HG03558 (cell line): ENCODE measurements around the gene CD2AP.
"Not testable (repeated sequence)": the region's sequence is repeated elsewhere in the genome, so short reads cannot be mapped to it uniquely, and the experiment has no call there.

Experiments used
- ATAC-seq: cut with Tn5 transposase; IDR thresholded peaks from one replicate; pipeline ENCODE4 v1.9.1; 2021; ENCODE audit warnings: moderate number of reproducible peaks; ENCODE audit not compliant: unreplicated experiment; ENCODE audit errors: extremely low read depth

Gene CD2AP

DNA sequence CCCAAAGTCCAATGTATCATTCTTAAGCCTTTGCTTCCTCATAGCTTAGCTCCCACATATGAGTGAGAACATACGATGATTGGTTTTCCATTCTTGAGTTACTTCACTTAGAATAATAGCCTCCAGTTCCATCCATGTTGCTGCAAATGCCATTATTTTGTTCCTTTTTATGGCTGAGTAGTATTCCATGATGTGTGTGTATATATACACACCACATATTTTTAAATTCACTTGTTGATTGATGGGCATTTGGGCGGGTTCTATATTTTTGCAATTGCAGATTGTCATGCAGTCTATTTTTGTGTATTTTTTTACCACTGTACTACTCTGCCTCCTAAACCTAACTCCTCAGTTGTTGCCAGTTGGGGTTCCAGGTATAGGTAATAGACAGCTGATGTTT, 74.7 kb downstream of the CD2AP start:
- ATAC-seq, result no peak

DNA sequence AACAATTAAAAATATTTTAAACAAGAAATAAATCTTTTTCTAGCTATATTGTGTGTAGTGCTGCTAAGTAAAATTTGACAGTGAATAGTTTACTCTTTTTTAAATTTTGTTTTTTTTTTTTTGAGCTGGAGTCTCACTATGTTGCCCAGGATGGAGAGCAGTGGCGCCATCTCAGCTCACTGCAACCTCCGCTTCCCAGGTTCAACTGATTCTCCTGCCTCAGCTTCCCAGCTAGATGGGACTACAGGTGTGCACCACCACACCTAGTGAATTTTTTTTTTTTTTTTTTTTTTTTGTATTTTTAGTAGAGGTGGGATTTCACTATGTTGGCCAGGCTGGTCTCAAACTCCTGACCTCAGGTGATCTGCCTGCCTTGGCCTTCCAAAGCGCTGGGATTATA, 75.7 kb downstream of the CD2AP start:
- ATAC-seq, result not testable (repeated sequence)

DNA sequence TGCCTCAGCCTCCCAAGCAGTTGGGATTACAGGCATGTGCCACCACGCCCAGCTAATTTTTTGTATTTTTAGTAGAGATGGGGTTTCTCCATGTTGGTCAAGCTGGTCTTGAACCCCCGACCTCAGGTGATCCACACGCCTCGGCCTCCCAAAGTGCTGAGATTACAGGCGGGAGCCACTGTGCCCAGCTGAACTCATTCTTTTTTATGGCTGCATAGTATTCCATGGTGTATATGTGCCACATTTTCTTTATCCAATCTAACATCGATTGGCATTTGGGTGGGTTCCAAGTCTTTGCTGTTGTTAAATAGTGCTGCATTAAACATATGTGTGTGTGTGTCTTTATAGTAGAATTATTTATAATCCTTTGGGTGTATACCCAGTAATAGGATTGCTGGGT, 78.9 kb downstream of the CD2AP start:
- not testable (repeated sequence) for ATAC-seq

DNA sequence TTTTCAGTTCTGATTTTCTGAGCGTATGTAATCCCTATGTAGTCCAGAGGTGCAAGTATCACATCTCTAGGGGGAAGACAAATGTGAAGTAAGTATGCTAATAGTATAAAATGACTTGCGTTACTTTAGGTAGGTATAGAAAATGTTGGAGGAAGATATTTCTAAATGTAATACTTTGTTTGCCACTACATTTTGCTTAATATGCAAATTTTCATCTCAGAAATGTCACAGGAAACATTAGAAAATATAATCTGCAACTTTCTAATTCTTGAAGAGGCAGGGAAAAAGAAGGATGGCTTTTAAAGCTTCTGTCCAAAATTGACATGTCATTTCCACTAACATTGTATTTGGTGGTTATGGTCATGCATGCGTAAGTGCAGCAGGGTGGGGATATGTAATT, 85.6 kb downstream of the CD2AP start:
- no peak for ATAC-seq

DNA sequence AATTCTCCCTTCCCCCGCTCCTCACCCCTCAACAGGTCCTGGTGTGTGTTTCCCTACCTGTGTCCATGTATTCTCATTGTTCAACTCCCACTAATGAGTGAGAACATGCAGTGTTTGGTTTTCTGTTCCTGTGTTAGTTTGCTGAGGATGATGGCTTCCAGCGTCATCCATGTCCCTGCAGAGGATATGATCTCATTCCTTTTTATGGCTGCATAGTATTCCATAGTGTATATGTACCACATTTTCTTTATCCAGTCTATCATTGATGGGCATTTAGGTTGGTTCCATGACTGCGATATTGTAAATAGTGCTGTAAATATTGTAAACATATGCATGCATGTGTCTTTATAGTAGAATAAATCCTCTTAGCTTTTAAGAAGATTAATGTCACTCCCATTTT, 89.0 kb downstream of the CD2AP start:
- not testable (repeated sequence) for ATAC-seq

DNA sequence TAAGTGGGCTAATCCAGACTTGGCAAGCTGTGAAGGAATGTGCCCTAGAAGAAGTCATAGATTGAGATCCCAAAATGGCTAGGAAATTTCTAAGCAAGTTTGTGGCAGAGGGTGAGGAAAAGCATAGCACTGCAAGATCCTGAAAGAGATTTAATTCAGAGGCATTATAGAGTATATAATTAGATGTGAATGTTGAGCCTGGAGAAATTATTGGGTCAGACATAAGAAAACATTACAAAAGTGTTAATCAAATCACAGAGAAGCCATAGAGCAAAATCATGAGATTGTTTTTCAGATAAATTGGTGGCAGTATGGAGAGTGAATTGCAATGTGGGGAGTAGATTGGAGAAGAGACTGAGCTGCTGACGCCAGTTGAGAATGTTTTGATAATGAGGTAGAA, 90.0 kb downstream of the CD2AP start:
- ATAC-seq, result no peak

DNA sequence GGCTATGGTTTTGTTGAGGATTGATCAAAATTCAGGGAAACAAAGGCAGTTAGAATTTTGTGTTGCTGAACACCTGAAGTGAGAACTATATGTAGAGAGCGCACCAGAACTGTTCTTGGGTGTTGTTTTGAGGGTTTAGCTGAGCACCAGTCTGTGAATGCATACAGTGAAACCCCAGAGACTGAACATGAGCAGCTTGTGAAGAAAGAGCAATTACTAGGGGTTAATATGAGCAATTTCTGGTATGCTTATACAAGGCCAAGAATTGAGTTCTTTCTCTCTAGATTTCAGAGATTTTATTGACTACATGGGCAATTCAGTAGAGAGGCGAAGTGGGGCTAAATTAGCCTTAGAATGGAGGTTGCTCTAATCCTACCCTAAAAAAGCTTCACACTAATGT, 93.9 kb downstream of the CD2AP start:
- no peak for ATAC-seq

DNA sequence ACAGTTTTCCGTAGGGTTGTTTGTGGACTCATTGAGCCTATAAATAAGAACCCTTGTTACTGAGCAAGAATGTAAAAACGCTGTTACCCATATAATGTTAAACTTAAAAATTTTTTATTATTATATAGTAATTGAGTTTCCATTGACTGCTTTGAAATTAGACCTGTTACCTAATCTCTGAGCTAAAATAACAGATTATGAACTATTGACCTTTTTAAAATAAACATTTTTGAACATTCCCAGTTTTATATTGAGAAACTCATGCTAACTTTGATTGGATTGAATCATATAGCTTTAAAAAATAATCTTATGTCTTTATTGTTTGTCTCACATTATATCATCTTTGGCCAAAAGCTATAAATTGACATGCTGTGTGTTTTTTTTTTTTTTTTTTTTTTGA, 95.5 kb downstream of the CD2AP start:
- no peak for ATAC-seq

DNA sequence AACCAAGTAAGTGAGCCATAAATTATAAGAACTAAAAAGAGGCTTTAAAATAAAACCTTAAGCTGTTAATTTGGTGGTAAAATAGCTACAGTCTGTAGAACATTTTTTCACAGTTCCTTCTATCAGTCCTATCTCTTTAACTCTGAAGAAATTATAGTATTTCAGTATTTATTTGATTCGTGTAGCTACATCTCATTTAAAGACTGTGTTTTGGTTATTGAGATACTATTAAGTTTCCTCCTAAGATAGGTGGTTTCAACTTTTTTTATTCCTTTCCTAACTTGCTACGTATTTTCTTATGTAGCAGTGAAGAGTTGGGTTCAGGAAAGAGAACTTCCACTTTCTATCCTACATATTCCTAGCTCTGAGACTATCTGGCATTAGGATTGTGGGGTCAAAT, 97.2 kb downstream of the CD2AP start:
- ATAC-seq, result no peak

DNA sequence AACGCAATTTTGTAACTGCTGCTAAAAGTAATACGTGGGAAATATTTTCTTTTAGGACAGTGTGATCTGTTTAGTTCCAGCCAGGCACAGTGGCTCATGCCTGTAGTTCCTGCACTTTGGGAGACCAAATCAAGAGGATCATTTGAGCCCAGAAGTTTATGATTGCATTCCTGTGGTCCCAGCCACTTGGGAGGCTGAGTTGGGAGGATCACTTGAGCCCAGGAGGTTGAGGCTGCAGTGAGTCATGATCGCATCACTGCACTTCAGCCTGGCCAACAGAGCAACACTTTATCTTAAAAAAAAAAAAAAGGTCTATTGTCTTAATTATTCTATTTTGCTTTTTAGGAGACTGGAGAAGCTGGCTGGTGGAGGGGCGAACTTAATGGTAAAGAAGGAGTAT, 101.5 kb downstream of the CD2AP start:
- no peak for ATAC-seq

DNA sequence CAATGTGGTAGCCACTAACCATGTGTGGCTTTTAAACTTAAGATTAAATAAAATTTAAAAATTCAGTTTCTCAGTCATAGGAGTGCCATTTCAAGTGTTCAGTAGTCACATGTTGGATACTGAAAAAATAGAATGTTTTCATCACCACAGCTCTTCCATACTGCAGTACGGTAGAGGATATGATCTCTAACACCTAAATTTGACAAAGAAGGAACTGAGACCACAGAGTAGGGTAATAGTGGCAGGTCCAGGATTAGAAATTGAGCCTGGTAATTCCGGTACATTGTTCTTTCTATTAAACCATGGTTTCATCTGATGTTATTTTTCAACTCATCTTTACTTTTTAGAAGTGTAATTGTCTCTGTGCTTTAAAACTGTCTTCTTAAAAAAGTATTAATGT, 104.0 kb downstream of the CD2AP start:
- ATAC-seq, result peak; percentile 62

DNA sequence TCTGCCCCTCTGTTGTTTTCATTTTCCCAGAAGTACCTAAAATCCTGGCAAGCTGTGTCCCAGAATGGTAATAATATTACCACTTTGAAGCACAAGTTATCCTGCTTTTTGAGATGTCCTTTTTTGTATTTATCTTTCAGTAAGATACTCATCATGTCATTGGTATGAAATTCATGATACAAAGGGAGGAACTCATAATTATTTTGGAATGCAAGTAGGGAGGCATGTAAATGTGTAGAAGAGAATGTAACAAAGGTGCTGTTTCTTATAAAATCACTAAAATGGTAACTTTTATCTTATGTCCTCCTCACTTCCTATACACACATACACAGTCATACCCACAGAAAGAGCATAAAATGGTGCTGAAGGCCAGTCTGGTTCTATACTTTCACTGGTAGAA, 109.9 kb downstream of the CD2AP start:
- no peak for ATAC-seq

DNA sequence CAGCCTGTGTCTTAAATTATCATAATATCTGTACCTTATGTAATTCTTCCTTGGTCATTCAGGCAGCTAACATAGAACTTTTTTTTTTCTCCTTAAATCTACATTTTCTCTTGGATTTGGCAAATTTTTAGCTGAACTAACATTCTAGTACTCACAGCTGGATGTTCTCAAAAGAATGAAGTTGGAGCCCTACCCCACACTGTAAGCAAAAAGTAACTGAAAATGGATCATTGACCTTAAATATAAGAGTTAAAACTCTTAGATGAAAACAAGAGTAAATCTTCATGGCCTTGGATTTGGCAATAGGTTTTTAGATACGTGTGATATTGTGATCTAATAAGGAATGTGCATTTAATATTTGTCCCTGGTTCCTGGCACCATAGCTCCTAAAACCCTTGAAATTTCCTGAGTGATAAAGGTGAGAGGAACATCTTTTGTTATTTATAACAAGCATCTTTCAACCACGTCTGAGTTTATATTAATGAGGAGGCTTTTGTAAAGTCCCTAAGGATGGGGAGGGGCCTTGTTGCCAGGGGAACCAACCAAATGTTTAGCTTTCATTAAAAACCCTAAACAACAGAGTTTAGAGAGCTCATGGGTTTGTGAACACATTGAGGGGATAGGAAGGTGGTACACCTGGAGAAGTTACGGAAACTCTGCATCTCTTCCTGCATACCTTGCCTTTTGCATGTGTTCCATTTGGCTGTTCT, 114.7 kb downstream of the CD2AP start:
- no peak for ATAC-seq

DNA sequence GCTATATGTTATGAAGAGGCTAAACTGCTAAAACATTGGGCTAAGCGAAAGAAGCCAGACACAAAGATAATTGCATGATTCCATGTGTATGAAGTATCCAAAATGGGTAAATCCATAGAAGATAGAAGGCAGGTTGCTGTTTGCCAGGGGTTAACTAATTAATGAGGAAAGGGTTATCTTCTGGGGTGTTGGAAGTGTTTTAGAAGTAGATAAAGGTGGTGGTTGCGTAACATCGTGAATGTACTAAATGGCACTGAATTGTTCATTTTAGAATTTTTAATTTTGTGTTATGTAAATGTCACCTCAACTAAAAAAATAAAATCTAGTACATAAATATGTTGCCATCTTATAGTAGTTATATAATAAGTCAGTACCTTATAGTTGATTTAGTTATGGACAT, 116.4 kb downstream of the CD2AP start:
- no peak for ATAC-seq

DNA sequence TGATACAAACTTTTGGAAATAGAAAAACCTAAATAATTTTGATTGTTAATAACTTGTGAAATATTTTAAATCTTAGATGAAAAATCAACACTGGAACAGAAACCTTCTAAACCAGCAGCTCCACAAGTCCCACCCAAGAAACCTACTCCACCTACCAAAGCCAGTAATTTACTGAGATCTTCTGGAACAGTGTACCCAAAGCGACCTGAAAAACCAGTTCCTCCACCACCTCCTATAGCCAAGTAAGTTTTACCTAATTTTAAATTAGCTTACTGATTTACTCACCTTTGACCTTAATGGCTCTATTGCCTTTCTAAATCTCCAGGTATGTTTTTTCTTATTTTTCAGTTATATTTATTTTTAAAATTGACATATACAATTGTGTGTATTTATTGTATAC, 118.2 kb downstream of the CD2AP start:
- no peak for ATAC-seq

DNA sequence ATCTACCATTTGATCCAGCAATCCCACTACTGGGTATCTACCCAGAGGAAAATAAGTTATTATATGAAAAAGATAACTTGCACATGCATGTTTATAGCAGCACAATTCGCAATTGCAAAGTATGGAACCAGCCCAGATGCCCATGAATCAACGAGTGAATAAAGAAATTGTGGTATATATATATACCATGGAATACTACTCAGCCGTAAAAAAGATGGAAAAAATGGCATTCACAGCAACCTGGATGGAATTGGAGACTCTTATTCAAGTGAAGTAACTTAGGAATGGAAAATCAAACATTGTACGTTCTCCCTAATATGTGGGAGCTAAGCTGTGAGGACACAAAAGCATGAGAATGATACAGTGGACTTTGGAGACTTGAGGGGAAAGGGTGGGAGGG, 120.8 kb downstream of the CD2AP start:
- ATAC-seq, result no peak

DNA sequence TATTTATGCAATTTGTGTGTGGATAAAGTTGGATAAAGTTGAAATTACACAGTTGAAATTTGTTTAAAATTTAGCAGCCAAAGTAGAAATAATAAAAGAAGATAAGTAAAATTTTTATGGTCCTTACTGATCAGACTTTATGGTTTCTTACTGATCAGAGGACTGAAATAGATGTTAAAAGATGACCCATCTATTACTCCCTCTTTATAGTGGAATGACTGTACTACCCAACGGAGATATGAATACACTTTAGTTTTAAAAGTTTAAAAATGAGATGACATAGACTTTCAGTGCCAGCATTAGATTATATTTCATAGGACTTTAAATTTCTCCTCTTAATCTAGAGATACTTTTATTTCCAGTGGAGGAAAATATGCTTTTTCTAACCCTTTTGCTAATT, 121.9 kb downstream of the CD2AP start:
- no peak for ATAC-seq

DNA sequence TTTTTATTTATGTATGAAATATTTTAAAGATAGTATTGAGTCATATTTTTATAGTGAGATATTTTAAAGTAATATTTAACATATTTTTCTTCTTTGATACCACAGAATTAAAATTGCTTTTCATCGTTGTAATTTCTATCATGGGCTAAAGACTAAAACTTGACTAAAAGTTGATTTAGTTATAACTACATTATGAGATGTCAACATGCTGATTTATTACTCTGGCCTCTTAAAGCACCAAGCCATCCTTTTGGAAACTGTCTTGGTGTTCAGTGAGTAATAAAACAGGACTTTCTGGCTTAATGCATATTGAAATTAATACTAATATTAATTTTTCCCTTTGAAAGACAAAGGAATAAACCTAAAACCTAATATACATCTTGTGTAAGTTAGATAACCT, 125.6 kb downstream of the CD2AP start:
- no peak for ATAC-seq

DNA sequence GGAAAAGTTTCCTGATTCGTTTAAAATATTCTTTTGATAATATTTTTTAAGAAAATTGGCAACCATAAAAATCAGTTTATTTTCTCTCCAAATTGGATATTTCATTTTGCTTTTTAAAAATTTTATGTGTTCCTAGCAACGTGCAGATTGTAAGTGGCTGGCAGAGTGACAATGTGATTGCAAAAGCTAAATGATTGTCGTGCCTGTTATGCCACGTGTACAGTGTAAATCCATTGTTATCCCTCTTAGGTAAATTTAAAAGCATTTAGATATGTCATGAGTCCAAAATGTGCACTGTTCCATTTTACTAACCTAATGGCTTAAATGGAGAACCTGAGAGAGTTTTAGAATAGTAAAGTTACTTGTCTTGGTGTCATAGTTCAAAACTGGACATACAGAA, 126.4 kb downstream of the CD2AP start:
- ATAC-seq, result no peak

DNA sequence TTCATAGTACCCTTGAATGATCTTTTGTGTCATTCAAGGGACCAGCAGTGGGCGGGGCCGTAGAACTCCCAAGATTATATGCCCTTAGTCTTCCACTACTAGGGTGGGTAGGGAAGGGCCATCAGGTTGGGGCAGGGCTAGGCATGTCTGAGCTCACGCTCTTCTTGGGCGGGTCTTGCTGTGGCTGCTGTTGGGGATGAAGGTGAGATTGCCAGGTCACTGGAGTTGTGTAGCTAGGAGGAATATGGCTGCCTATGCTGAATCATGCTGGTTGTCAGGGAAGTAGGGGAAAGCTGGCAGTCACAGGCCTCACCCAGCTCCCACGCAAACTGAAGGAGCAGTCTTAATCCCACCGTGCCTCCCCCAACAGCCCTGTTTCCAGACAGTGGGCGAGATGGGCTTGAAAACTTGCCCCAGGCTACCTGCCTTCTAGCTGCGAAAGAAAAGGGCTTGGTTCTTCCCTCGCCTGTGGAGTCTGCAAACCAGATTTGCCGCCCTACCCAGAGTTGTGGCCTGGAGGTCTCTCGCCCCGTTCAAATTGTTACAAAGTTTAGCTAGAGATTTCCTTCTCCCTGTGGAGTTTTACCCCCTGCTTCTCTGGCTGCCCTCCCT, 144.4 kb downstream of the CD2AP start:
- no peak for ATAC-seq

DNA sequence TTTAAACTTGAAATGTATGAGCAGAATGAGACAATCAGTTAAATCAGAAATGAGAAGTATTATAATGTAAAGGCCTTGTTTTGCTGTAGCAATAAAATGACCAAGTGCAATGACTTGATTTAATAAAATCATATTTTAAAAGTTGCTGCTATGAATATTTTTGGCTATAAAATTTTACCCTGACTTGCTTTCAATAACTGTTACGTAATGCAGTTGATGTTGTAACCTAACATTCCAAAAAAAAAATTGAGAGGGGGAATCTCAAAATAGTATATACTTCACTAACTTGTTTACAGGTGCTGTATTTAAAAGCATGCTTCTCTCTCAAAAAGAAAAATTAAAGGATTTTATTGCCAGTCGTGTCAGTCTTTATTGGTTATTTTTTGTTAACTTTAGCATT, 149.2 kb downstream of the CD2AP start:
- no peak for ATAC-seq
